HG03378 (cell line): ENCODE measurements around the gene FAAP100.

Experiments
- ATAC-seq: cut with Tn5 transposase; IDR thresholded peaks from one replicate; pipeline ENCODE4 v1.9.1; 2021; ENCODE audit warnings: mild to moderate bottlenecking, moderate library complexity; ENCODE audit not compliant: unreplicated experiment

The FAAP100 gene

GRCh38 chr17:81556175-81556691 lies 4.1 kb upstream of the FAAP100 start:
- ATAC-seq, result no peak

- ATAC-seq, result no peak
These were observed 1.5 kb upstream of the FAAP100 start for GRCh38 chr17:81553616-81554181.

DNA sequence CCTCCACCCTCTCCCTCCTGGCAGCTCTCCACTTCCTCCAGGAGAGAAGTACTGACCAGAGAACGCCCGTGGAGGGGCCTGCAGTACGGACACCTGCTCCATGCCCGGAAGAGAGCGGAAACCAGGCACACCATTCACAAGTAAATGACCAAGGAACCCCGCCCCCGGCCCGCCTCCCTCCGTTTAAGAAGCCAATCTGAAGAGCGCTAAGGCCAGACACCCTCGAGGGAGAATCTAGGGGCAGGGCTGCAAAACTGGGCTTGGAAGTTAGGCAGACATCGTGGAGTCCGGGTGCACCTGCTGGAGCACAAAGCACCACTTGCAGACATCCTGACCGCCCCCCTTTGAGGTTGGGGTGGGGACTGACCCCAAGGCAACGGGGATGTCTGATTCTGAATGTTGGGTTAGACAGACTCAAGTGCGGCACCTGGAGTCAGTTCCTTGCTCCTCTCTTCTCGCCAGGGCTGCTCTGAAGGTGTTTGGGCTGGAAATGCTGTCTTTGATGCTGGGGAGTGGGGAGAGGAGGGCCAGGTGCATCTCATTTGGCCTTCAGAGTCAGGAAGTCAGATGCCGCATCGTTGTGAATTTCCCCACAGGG lies 964 bp upstream of the FAAP100 start:
- no peak for ATAC-seq

DNA sequence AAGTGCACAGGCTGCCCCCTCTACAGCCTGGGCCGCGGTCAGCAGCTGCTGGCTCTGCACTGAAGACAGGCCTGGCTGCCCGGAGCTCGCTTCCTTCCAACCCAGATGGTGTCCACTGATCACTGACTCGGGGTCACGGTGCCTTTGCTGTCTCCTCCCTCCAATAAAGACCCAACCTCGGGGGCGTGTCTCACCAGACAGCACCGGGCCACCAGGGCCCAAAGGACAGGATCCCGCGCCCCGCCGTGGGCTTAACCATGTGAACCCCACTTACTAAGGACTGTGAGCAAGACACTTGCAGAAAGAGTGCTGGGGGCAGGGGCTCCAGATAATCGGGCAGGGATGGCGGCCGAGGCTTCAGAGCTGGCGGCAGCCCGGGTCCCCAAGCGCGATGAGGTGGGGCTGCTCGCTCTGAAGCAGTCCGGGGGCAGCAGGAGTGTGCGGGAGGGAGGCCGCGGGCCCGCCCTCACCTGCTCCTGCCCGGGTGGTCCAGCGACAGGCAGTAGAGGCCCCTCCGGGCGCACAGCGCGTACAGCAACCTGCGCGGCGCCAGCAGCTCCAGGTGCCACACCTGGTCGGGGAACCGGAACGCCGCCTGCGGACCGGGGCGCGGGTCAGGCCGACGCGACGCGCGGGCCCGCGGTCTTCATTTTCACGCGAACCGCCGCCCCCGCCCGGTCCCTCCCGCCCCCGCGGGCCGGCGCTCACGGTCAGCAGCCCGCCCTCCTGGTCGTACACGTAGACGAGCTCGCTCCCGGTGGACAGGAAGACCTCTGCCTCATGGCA lies 502 bp downstream of the FAAP100 start:
- no peak for ATAC-seq

DNA sequence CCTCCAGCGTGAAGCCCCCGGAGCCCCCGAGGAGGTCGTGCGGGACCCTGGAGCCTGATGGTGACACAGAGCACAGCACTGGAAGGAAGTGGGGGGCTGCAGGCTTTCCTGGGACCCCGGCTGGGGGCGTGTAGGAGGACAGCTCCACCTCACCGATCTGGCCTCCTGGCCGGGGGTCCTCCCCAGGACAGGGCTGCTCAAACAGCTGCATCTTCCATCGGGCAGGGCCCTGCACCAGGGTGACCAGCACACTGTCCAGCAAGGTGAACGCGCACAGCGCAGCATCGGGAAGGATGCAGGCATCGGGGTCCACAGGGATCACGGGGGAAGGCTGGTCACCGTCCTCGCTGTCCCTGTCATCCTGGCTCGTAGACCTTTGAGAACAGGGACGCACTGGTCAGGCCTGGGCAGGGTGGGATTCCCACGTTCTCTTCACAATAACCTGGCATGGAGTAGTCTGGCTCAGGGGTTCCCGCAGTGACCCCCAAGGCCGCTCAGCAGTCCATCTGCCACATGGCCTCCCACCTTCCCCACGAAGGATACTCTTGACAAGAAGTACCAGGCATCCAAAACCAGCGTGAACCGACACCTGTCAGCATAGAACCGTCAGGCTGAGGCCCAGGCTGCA lies 1.2 kb downstream of the FAAP100 start:
- no peak for ATAC-seq

GRCh38 chr17:81550285-81550684 lies 1.9 kb downstream of the FAAP100 start:
- ATAC-seq, result no peak

DNA sequence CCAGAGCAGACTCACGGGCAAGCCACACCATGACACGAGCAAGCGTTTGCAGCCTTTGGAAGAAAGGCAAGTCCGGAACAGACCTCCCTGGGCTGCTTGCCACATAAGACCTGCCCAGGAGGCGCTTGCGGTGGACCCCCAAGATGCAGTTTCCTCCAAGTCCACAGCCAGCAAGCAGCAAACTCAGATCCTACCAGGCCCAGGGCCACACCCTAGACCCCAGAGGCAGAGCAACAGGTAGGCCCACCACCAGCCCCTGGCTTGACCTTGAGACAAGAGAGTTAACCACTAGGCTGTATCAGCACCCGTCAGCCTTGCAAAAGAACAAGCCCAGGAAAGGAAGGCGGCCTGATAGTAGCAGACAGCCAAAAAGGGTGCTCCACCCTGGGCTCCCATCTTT lies 2.3 kb downstream of the FAAP100 start:
- no peak for ATAC-seq

DNA sequence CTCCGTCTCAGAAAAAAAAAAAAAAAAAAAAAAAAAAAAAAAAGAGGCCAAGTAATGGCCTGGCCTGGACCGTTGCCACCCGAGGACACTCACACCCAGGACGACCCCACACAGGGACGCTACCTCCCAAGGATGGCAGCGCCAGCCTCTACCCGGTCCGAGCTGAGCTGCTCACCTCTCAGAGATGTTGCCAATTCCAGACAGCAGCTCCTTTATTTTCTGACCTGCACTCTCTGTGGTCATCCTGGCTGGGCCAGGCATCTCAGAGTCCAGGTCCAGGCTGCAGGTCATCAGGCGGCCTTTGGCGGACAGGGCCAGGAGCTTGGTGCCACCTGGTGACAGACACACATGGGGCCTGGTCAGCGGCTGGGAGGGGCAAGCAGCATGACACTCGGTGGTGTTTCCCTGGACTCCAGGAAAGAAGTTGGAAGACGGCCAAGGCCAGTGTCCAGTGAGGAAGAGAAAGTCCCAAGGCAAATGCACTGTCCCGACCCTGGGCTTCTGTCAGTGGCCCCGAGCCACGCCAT lies 3.1 kb downstream of the FAAP100 start:
- no peak for ATAC-seq

- no peak for ATAC-seq
These were observed 4.6 kb downstream of the FAAP100 start for GRCh38 chr17:81547614-81547982.

DNA sequence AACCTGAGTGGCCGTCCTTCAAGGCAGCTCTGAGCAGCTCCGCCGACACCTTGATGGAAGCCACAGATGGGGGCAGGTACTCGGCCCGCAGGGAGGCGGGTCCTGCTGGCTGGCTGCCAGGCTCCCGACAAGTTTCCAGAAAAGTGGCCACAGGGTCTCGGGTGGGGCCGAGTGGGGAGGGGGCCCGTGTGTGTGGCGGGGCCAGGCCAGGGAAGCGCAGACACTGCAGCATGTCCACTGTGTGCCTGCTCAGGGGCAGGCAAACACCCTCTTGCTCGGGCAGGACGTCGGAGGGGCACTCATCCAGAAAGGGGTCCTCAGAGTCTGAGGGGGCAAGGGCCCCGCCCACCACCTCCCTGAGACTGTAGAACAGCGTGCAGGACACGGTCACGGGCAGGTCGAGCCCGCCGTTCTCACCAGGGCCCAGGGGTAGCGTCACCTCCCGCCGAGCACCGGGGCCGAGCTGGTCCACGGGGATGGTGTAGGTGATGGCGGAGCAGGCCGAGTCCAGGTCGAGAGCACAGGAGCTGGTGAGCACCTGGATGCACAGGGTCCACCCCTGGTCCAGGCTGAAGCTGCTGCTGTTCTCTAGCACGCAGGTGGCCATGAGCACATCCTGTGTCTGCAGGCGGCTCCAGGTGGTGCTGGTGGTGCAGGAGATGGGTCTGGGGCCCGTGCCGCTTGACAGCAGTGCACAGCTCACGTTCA lies 5.1 kb downstream of the FAAP100 start:
- no peak for ATAC-seq

- no peak for ATAC-seq
These were observed 6.8 kb downstream of the FAAP100 start for GRCh38 chr17:81545160-81545949.

GRCh38 chr17:81544281-81544974 lies 7.7 kb downstream of the FAAP100 start:
- no peak for ATAC-seq

- ATAC-seq, result no peak
These were observed 8.4 kb downstream of the FAAP100 start for GRCh38 chr17:81543756-81544155.

- ATAC-seq, result no peak
These were observed 8.8 kb downstream of the FAAP100 start for GRCh38 chr17:81543339-81543675.

- no peak for ATAC-seq
These were observed 9.5 kb downstream of the FAAP100 start for GRCh38 chr17:81542431-81543338.

GRCh38 chr17:81541123-81541522 lies 11.0 kb downstream of the FAAP100 start:
- no peak for ATAC-seq

- no peak for ATAC-seq
These were observed 11.5 kb downstream of the FAAP100 start for GRCh38 chr17:81540676-81541027.

DNA sequence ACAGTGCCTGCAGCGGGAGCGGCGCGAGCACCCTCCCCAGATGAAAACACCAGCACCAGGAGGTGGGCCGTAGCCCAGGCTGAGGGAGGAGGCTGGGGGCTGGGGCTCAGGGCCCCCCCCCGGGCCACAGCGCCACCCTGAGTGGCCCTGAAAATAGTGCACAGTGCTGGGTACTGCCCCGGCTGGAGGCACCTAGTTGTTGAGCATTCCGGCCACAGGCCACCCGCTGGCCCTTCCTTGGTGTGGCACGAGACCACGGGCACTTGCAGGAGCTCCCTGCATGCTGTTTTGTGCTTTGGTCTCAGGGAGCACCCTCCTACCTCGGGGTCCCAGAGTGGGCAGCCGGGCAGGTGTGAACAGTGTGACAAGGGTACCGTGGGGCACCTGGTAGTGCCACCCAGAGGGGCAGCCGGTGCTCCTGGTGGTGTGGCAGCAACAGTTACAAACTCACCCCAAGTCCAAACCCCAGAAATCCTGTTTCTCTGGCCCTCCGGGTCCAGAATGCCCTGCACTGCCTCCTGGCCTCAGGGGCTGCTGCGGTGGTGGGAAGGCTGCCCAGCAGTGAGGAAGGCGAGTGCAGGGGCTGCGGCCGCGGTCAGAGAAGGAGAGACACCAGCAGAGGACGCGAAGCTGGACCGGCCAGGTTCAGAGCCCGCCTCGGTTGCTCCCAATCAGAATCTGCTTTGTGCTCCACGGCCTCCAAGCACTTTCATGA lies 12.0 kb downstream of the FAAP100 start:
- no peak for ATAC-seq
